Fibroblast of lung (primary cell): ENCODE data around the gene RSPH10B. TPM values are rescaled to one million over a fixed set of nuclear protein-coding genes. Genes with fewer than 3 reads are reported as not detected.

Experiments
- polyA plus RNA-seq, 2 donors: library from polyadenylated mRNA; depleted of rRNA in 1 of 2; stranded (reverse) in 1 of 2; unstranded in 1 of 2; fragments of >200 nt; gene quantifications; 2 replicates each; pipeline ENCODE4 v1.2.1, GENCODE V29; 2011 to 2012; ENCODE audit warnings: missing spikeins in 1 of 2
- total RNA-seq: library from RNA; depleted of rRNA; stranded (reverse); fragments of >200 nt; gene quantifications from 2 replicates; pipeline ENCODE4 v1.2.1, GENCODE V29; 2014

The RSPH10B gene
- total and polyA plus RNA-seq, 2 donors (not counting 1 experiment from before 2014, with no cell fraction given) = 0.66 TPM; not detected in 1

Other genes starting within 250 kb of the RSPH10B start
- gene RNF216, start 189.0 kb downstream of the RSPH10B start, total RNA-seq = 28.8 and 31.4 TPM in 2 replicates
- 28.5 and 30.2 TPM in 2 replicates for gene RNF216, start 189.0 kb downstream of the RSPH10B start, polyA plus RNA-seq
- gene OCM, start 89.9 kb downstream of the RSPH10B start, total RNA-seq = not detected in 2 replicates
- gene OCM, start 89.9 kb downstream of the RSPH10B start, polyA plus RNA-seq = not detected in 2 replicates
- gene CCZ1, start 72.0 kb downstream of the RSPH10B start, total RNA-seq = 35.7 and 41.8 TPM in 2 replicates
- gene CCZ1, start 72.0 kb downstream of the RSPH10B start, polyA plus RNA-seq = 45.8 and 65.1 TPM in 2 replicates
- gene PMS2, start 38.4 kb upstream of the RSPH10B start, total RNA-seq = 28.0 and 28.1 TPM in 2 replicates
- gene PMS2, start 38.4 kb upstream of the RSPH10B start, polyA plus RNA-seq = 7.3 and 7.9 TPM in 2 replicates
- gene AIMP2, start 38.6 kb upstream of the RSPH10B start, total RNA-seq = 41.6 and 41.9 TPM in 2 replicates
- gene AIMP2, start 38.6 kb upstream of the RSPH10B start, polyA plus RNA-seq = 47.4 and 58.5 TPM in 2 replicates
- gene ANKRD61, start 60.7 kb upstream of the RSPH10B start, total RNA-seq = 0.17 and 0.26 TPM in 2 replicates
- 0.11 and 0.43 TPM in 2 replicates for gene ANKRD61, start 60.7 kb upstream of the RSPH10B start, polyA plus RNA-seq
- gene EIF2AK1, start 88.5 kb upstream of the RSPH10B start, total RNA-seq = 54.2 and 87.0 TPM in 2 replicates
- gene EIF2AK1, start 88.5 kb upstream of the RSPH10B start, polyA plus RNA-seq = 69.6 and 102 TPM in 2 replicates
- 2.6 and 4.0 TPM in 2 replicates for gene USP42, start 134.3 kb upstream of the RSPH10B start, total RNA-seq
- 3.4 and 3.5 TPM in 2 replicates for gene USP42, start 134.3 kb upstream of the RSPH10B start, polyA plus RNA-seq